ENCODE results near the gene RGPD5.
"Not testable (repeated sequence)": the region's sequence is repeated elsewhere in the genome, so short reads cannot be mapped to it uniquely, and the experiment has no call there.

DNA sequence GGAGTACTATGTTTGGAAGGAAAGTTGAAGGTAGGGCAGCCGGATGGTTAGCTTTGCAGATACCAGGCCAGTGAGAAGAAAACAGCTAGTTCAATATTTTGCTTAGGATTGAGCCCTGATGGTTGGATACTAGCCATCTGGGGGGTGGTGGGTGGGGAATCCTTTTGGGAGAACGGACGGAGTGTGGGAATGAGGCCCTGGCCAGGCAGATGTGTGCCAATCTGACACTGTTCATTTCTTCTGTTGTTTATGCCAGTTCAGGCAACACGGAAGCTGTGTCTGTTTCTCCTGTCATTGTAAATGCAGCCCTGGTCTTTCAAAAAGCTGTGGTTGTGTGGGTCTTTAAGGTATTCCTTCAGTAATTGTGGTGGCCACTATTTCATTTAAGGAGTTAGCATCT lies 96.9 kb downstream of the RGPD5 start:
- TF ChIP-seq, protein P1, sequence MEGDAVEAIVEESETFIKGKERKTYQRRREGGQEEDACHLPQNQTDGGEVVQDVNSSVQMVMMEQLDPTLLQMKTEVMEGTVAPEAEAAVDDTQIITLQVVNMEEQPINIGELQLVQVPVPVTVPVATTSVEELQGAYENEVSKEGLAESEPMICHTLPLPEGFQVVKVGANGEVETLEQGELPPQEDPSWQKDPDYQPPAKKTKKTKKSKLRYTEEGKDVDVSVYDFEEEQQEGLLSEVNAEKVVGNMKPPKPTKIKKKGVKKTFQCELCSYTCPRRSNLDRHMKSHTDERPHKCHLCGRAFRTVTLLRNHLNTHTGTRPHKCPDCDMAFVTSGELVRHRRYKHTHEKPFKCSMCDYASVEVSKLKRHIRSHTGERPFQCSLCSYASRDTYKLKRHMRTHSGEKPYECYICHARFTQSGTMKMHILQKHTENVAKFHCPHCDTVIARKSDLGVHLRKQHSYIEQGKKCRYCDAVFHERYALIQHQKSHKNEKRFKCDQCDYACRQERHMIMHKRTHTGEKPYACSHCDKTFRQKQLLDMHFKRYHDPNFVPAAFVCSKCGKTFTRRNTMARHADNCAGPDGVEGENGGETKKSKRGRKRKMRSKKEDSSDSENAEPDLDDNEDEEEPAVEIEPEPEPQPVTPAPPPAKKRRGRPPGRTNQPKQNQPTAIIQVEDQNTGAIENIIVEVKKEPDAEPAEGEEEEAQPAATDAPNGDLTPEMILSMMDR (IDR thresholded peaks at IDR 0.05; ENCODE audit: borderline replicate concordance, extremely low read depth, low read length, poor library complexity, severe bottlenecking), result not testable (repeated sequence)
- TF ChIP-seq EZH2 (IDR thresholded peaks at IDR 0.05; ENCODE audit: borderline replicate concordance, low read depth, low read length, severe bottlenecking), result not testable (repeated sequence)

Data from DND-41 (cell line).